GM18873 (cell line): ENCODE results near the gene NFATC1.

Experiments
- ATAC-seq: cut with Tn5 transposase; IDR thresholded peaks from one replicate; pipeline ENCODE4 v1.9.1; 2021; ENCODE audit warnings: mild to moderate bottlenecking, moderate library complexity, moderate number of reproducible peaks; ENCODE audit not compliant: unreplicated experiment, low FRiP score

NFATC1 gene

GRCh38 chr18:79542876-79543750 is 147.4 kb downstream of the NFATC1 start:
- no peak for ATAC-seq

GRCh38 chr18:79543861-79544385 is 148.2 kb downstream of the NFATC1 start:
- ATAC-seq, result no peak

- no peak for ATAC-seq
Measured at GRCh38 chr18:79544386-79544963, 148.7 kb downstream of the NFATC1 start.

- ATAC-seq, result no peak
Measured at GRCh38 chr18:79545255-79545654, 149.5 kb downstream of the NFATC1 start.

- ATAC-seq, result no peak
Measured at GRCh38 chr18:79545736-79546171, 150.0 kb downstream of the NFATC1 start.

- no peak for ATAC-seq
Measured at GRCh38 chr18:79546781-79547272, 151.1 kb downstream of the NFATC1 start.

- ATAC-seq, result no peak
Measured at GRCh38 chr18:79547413-79548076, 151.8 kb downstream of the NFATC1 start.

GRCh38 chr18:79548077-79548450 is 152.3 kb downstream of the NFATC1 start:
- ATAC-seq, result no peak

GRCh38 chr18:79548621-79548985 is 152.9 kb downstream of the NFATC1 start:
- no peak for ATAC-seq

- no peak for ATAC-seq
Measured at GRCh38 chr18:79548986-79549637, 153.4 kb downstream of the NFATC1 start.

GRCh38 chr18:79549638-79550000 is 153.9 kb downstream of the NFATC1 start:
- no peak for ATAC-seq

GRCh38 chr18:79552140-79552631 is 156.5 kb downstream of the NFATC1 start:
- ATAC-seq, result no peak

- no peak for ATAC-seq
Measured at GRCh38 chr18:79552696-79553095, 157.0 kb downstream of the NFATC1 start.

GRCh38 chr18:79553154-79553553 is 157.4 kb downstream of the NFATC1 start:
- ATAC-seq, result no peak

- no peak for ATAC-seq
Measured at GRCh38 chr18:79553696-79554095, 158.0 kb downstream of the NFATC1 start.

GRCh38 chr18:79554321-79554720 is 158.6 kb downstream of the NFATC1 start:
- no peak for ATAC-seq

GRCh38 chr18:79554945-79555645 is 159.4 kb downstream of the NFATC1 start:
- no peak for ATAC-seq

- no peak for ATAC-seq
Measured at GRCh38 chr18:79555885-79556284, 160.2 kb downstream of the NFATC1 start.

- no peak for ATAC-seq
Measured at GRCh38 chr18:79556829-79557585, 161.3 kb downstream of the NFATC1 start.
